NCI-H146 treated with DMSO at 0.1 percent for 48 hours (cell line): Measurements from ENCODE around the gene SLC49A3.
"Not testable (repeated sequence)": the region's sequence is repeated elsewhere in the genome, so short reads cannot be mapped to it uniquely, and the experiment has no call there.

ENCODE experiments used
- DNase-seq: peaks from one replicate; lab custom pipeline; 2025; ENCODE audit not compliant: unreplicated experiment; lab: John Stamatoyannopoulos, UW

Gene SLC49A3

GRCh38 chr4:681736-682451 lies 7.1 kb downstream of the SLC49A3 start:
- peak; percentile 64 for DNase-seq

GRCh38 chr4:680928-681645 lies 7.9 kb downstream of the SLC49A3 start:
- DNase-seq, result no peak

GRCh38 chr4:680551-680927 lies 8.4 kb downstream of the SLC49A3 start:
- DNase-seq, result no peak

GRCh38 chr4:680091-680490 lies 8.9 kb downstream of the SLC49A3 start:
- no peak for DNase-seq

- DNase-seq, result no peak
Observed at GRCh38 chr4:679629-680028, 9.3 kb downstream of the SLC49A3 start.

GRCh38 chr4:679104-679481 lies 9.9 kb downstream of the SLC49A3 start:
- no peak for DNase-seq

- DNase-seq, result no peak
Observed at GRCh38 chr4:678331-679103, 10.4 kb downstream of the SLC49A3 start.

GRCh38 chr4:677431-678293 lies 11.3 kb downstream of the SLC49A3 start:
- DNase-seq, result peak; percentile 48

- no peak for DNase-seq
Observed at GRCh38 chr4:676871-677235, 12.1 kb downstream of the SLC49A3 start.

- no peak for DNase-seq
Observed at GRCh38 chr4:675980-676870, 12.7 kb downstream of the SLC49A3 start.

GRCh38 chr4:675036-675882 lies 13.7 kb downstream of the SLC49A3 start:
- DNase-seq, result no peak

GRCh38 chr4:674172-675035 lies 14.5 kb downstream of the SLC49A3 start, which contains the start of the genes ATP5ME and MYL5:
Gene ATP5ME, minus strand, starts transcription at chr4:674276. Its CDS starts 29 bp downstream, at chr4:674247.
Gene MYL5, plus strand, starts transcription at chr4:674542. Its CDS starts 3,485 bp downstream, at chr4:678027.
- peak; percentile 80 for DNase-seq

GRCh38 chr4:673349-674091 lies 15.4 kb downstream of the SLC49A3 start:
- DNase-seq, result no peak

GRCh38 chr4:671769-672168 lies 17.2 kb downstream of the SLC49A3 start:
- no peak for DNase-seq

GRCh38 chr4:669806-670559 lies 19.0 kb downstream of the SLC49A3 start:
- not testable (repeated sequence) for DNase-seq

- DNase-seq, result not testable (repeated sequence)
Observed at GRCh38 chr4:668219-668618, 20.7 kb downstream of the SLC49A3 start.

- no peak for DNase-seq
Observed at GRCh38 chr4:667545-667925, 21.4 kb downstream of the SLC49A3 start.
